ENCODE data around the gene ATXN3. TPM values are rescaled to one million over a fixed set of nuclear protein-coding genes. Genes with fewer than 3 reads are reported as not detected.

The ATXN3 gene
- total and polyA plus RNA-seq, 8 donors = 8.0 to 34.0 (median 13.0) TPM

- no peak for FAIRE-seq
- no peaks in the 10 kb centered on the region for H3K4me1 ChIP-seq
Measured at GRCh38 chr14:92143962-92144361, 37.6 kb upstream of the ATXN3 start.

GRCh38 chr14:92143309-92143708, 36.9 kb upstream of the ATXN3 start:
- no peak for FAIRE-seq

More at GRCh38 chr14:92143962-92144361, 37.6 kb upstream of the ATXN3 start:
- no peak overlapping the region for H3K27ac ChIP-seq
- DNase-seq (no peak), ATAC-seq (no peak)
- intact Hi-C loops (cut with DNase I) = no loop called here
- H3K27me3 ChIP-seq = no peaks in the 10 kb centered on the region
- H3K36me3 ChIP-seq = peaks cover 0 to 42% (median 18%) of the 10 kb centered on the region in 3 donors
- H3K9me3 ChIP-seq = no peaks in the 10 kb centered on the region
- H3K4me3 ChIP-seq = no peak overlapping the region
- WGBS, 2 donors = 86% methylated on average over 3 of the region's 3 CpGs
- TF ChIP-seq CTCF (IDR thresholded peaks at IDR 0.05) = no peak

GRCh38 chr14:92135269-92135668, 28.9 kb upstream of the ATXN3 start:
- Histone ChIP-seq H3K4me3 (no peak overlapping the region), H3K27ac (no peak overlapping the region), H3K9me3 (no peaks in the 10 kb centered on the region), H3K36me3 (peaks cover 4 to 16% (median 14%) of the 10 kb centered on the region in 3 donors), H3K4me1 (peaks cover 0 to 2% (median 0%) of the 10 kb centered on the region in 3 donors), H3K27me3 (no peaks in the 10 kb centered on the region)
- TF ChIP-seq CTCF (IDR thresholded peaks at IDR 0.05) = peak in 1 of 4 donors; percentile 10
- DNase-seq (no peak), ATAC-seq (no peak), FAIRE-seq (peak; percentile 29)
- intact Hi-C loops (cut with DNase I) = no loop called here
- WGBS, 2 donors = 70 to 82% methylated on average over 1 of the region's 1 CpG

More at GRCh38 chr14:92143309-92143708, 36.9 kb upstream of the ATXN3 start:
- Histone ChIP-seq H3K27me3 (no peaks in the 10 kb centered on the region), H3K4me3 (no peak overlapping the region), H3K36me3 (peaks cover 0 to 46% (median 22%) of the 10 kb centered on the region in 3 donors), H3K27ac (no peak overlapping the region), H3K4me1 (no peaks in the 10 kb centered on the region), H3K9me3 (no peaks in the 10 kb centered on the region)
- DNase-seq = no peak
- no peak for TF ChIP-seq CTCF (IDR thresholded peaks at IDR 0.05)
- 80 to 82% methylated on average over 4 of the region's 4 CpGs for WGBS, 2 donors
- intact Hi-C loops (cut with DNase I) = no loop called here
- ATAC-seq = no peak

GRCh38 chr14:92134456-92134855, 28.1 kb upstream of the ATXN3 start:
- Histone ChIP-seq H3K4me3 (no peak overlapping the region), H3K9me3 (no peaks in the 10 kb centered on the region), H3K36me3 (peaks cover 4 to 16% (median 14%) of the 10 kb centered on the region in 3 donors), H3K27ac (no peak overlapping the region), H3K27me3 (no peaks in the 10 kb centered on the region), H3K4me1 (peaks cover 0 to 2% (median 0%) of the 10 kb centered on the region in 3 donors)
- no peak for ATAC-seq
- no peak for FAIRE-seq
- no peak for TF ChIP-seq CTCF (IDR thresholded peaks at IDR 0.05)
- intact Hi-C loops (cut with DNase I) = no loop called here
- no peak for DNase-seq
- 29 to 43% methylated on average over 1 of the region's 1 CpG for WGBS, 2 donors

GRCh38 chr14:92122761-92123160, 16.4 kb upstream of the ATXN3 start:
- Histone ChIP-seq H3K27me3 (no peaks in the 10 kb centered on the region), H3K36me3 (peaks cover 0 to 2% (median 0%) of the 10 kb centered on the region in 3 donors), H3K27ac (peak overlapping the region in 2 of 4 donors; percentile 87 to 90), H3K9me3 (no peaks in the 10 kb centered on the region), H3K4me1 (peaks cover 0 to 25% (median 16%) of the 10 kb centered on the region in 3 donors), H3K4me3 (peak overlapping the region; percentile 77 to 90 (median 82))
- DNase-seq = no peak
- no peak for FAIRE-seq
- ATAC-seq = peak in 1 of 4 donors; percentile 6
- WGBS, 2 donors = 29 to 33% methylated on average over 9 of the region's 9 CpGs
- no peak for TF ChIP-seq CTCF (IDR thresholded peaks at IDR 0.05)
- intact Hi-C loops (cut with DNase I) = no loop called here

All from pancreas (tissue), 10 donors.